Measurements from ENCODE around the gene SLC17A7. TPM values are rescaled to one million over a fixed set of nuclear protein-coding genes. Genes with fewer than 3 reads are reported as not detected.

SLC17A7 gene
- total and polyA plus RNA-seq, 2 of the 13 experiments (the other 11 are each of a cell fraction or from before 2014, with no cell fraction given), result 0.32 TPM; not detected in 1

DNA sequence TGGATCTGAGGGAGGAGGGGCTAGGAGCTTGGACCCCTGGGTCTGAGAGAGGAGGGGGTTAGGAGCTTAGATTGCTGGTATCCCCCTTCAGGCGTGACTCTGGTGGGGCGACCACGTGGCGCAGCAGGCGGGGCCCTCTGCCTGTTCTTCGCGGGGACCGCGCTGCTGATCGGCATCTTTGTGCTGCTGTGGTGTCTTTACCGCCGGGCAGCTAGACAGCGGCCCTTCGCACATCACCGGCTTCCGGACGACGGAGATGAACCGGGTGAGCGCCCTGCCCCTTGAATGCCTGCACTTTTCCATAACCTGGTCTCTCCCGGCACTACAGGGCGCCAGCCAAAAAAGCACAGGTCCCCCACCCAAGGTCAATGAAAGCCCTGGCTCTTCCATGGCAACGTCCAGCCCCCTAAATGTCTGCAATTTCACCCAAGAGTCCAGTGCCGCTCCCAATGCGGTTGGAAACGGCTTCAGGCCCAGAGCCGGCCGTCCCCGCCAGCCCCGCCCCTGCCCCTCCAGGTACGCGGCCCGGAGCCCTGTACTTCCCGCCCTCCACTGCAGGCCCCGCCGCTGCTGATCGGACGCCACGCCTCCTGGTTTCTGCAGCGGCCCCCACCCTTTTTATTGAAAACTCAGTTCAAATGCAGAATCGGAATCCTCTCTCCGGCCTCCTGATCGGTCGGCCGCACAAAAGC lies 13.3 kb downstream of the SLC17A7 start (continued):
- TF ChIP-seq, protein P1, sequence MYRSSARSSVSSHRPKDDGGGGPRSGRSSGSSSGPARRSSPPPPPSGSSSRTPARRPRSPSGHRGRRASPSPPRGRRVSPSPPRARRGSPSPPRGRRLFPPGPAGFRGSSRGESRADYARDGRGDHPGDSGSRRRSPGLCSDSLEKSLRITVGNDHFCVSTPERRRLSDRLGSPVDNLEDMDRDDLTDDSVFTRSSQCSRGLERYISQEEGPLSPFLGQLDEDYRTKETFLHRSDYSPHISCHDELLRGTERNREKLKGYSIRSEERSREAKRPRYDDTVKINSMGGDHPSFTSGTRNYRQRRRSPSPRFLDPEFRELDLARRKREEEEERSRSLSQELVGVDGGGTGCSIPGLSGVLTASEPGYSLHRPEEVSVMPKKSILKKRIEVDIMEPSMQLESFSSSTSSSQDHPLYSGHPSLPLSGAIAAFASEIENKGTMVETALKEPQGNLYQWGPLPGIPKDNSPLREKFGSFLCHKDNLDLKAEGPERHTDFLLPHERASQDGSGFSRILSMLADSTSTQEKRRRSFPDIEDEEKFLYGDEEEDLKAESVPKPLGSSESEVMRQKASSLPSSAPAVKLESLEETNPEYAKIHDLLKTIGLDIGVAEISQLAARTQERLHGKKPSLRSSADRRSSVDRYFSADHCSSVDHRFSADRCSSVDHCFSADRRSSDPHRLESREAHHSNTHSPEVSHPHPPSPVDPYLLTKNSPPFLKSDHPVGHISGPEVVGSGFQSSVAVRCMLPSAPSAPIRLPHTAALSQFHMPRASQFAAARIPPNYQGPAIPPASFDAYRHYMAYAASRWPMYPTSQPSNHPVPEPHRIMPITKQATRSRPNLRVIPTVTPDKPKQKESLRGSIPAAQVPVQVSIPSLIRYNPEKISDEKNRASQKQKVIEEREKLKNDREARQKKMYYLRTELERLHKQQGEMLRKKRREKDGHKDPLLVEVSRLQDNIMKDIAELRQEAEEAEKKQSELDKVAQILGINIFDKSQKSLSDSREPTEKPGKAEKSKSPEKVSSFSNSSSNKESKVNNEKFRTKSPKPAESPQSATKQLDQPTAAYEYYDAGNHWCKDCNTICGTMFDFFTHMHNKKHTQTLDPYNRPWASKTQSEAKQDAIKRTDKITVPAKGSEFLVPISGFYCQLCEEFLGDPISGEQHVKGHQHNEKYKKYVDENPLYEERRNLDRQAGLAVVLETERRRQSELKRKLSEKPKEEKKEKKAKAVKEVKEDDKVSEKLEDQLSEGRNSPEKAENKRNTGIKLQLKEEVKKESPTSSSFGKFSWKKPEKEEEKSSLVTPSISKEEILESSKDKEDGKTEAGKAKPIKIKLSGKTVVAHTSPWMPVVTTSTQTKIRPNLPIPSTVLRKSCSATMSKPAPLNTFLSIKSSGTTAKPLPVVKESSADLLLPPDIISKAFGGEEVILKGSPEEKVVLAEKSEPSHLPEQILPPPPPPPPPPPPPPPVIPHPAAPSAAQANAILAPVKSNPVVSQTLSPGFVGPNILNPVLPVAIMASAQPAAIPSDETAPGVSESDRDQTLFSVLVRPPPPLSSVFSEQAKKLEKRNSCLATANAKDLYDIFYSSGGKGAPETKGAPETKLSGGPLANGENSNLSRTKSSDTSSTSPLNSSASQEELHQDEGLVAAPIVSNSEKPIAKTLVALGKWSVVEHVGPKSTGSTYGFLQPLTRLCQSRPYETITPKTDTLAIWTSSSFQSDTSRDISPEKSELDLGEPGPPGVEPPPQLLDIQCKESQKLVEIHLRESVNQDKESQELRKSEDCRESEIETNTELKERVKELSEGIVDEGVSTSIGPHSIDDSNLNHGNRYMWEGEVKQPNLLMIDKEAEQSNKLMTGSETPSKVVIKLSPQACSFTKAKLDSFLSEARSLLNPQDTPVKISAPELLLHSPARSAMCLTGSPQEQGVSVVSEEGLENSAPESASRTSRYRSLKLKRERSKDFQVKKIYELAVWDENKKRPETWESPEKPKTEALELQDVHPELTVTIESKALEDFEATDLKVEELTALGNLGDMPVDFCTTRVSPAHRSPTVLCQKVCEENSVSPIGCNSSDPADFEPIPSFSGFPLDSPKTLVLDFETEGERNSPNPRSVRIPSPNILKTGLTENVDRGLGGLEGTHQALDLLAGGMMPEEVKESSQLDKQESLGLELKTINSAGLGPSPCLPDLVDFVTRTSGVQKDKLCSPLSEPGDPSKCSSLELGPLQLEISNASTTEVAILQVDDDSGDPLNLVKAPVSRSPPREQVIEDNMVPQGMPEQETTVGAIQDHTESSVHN (CRISPR knock-in tag; IDR thresholded peaks at IDR 0.05), result no peak
- 0 out of 2 replicates have a peak, but pooled peaks have one; percentile 53 for TF ChIP-seq EZH2 (conservative IDR thresholded peaks at IDR 0.05; ENCODE audit: low read depth, low read length)
- no peak for TF ChIP-seq ZBTB21 (CRISPR knock-in tag; IDR thresholded peaks at IDR 0.05)
- no peak for TF ChIP-seq IRF2 (CRISPR knock-in tag; IDR thresholded peaks at IDR 0.05)
- TF ChIP-seq CREB1 (IDR thresholded peaks at IDR 0.05), result no peak
- no peak for TF ChIP-seq CREB1 (CRISPR knock-in tag; IDR thresholded peaks at IDR 0.05)
- no peak for TF ChIP-seq ZNF570 (CRISPR knock-in tag; IDR thresholded peaks at IDR 0.05; ENCODE audit: borderline replicate concordance)
- TF ChIP-seq, protein P2, sequence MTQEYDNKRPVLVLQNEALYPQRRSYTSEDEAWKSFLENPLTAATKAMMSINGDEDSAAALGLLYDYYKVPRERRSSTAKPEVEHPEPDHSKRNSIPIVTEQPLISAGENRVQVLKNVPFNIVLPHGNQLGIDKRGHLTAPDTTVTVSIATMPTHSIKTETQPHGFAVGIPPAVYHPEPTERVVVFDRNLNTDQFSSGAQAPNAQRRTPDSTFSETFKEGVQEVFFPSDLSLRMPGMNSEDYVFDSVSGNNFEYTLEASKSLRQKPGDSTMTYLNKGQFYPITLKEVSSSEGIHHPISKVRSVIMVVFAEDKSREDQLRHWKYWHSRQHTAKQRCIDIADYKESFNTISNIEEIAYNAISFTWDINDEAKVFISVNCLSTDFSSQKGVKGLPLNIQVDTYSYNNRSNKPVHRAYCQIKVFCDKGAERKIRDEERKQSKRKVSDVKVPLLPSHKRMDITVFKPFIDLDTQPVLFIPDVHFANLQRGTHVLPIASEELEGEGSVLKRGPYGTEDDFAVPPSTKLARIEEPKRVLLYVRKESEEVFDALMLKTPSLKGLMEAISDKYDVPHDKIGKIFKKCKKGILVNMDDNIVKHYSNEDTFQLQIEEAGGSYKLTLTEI (CRISPR knock-in tag; conservative IDR thresholded peaks at IDR 0.05), result no peak
- TF ChIP-seq, protein P3, sequence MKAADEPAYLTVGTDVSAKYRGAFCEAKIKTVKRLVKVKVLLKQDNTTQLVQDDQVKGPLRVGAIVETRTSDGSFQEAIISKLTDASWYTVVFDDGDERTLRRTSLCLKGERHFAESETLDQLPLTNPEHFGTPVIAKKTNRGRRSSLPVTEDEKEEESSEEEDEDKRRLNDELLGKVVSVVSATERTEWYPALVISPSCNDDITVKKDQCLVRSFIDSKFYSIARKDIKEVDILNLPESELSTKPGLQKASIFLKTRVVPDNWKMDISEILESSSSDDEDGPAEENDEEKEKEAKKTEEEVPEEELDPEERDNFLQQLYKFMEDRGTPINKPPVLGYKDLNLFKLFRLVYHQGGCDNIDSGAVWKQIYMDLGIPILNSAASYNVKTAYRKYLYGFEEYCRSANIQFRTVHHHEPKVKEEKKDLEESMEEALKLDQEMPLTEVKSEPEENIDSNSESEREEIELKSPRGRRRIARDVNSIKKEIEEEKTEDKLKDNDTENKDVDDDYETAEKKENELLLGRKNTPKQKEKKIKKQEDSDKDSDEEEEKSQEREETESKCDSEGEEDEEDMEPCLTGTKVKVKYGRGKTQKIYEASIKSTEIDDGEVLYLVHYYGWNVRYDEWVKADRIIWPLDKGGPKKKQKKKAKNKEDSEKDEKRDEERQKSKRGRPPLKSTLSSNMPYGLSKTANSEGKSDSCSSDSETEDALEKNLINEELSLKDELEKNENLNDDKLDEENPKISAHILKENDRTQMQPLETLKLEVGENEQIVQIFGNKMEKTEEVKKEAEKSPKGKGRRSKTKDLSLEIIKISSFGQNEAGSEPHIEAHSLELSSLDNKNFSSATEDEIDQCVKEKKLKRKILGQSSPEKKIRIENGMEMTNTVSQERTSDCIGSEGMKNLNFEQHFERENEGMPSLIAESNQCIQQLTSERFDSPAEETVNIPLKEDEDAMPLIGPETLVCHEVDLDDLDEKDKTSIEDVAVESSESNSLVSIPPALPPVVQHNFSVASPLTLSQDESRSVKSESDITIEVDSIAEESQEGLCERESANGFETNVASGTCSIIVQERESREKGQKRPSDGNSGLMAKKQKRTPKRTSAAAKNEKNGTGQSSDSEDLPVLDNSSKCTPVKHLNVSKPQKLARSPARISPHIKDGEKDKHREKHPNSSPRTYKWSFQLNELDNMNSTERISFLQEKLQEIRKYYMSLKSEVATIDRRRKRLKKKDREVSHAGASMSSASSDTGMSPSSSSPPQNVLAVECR (CRISPR knock-in tag; IDR thresholded peaks at IDR 0.05; ENCODE audit: borderline replicate concordance), result peak; percentile 18; the same call in 1 of the 2 replicates
- TF ChIP-seq, protein P4, sequence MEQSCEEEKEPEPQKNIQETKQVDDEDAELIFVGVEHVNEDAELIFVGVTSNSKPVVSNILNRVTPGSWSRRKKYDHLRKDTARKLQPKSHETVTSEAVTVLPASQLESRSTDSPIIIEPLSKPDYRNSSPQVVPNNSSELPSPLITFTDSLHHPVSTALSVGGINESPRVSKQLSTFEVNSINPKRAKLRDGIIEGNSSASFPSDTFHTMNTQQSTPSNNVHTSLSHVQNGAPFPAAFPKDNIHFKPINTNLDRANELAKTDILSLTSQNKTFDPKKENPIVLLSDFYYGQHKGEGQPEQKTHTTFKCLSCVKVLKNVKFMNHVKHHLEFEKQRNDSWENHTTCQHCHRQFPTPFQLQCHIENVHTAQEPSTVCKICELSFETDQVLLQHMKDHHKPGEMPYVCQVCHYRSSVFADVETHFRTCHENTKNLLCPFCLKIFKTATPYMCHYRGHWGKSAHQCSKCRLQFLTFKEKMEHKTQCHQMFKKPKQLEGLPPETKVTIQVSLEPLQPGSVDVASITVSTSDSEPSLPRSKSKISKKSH (CRISPR knock-in tag; IDR thresholded peaks at IDR 0.05; ENCODE audit: borderline replicate concordance), result 0 out of 2 replicates have a peak, but pooled peaks have one; percentile 46
- TF ChIP-seq ZNF558 (CRISPR knock-in tag; IDR thresholded peaks at IDR 0.05; ENCODE audit: borderline replicate concordance), result no peak
- TF ChIP-seq THYN1 (CRISPR knock-in tag; IDR thresholded peaks at IDR 0.05; ENCODE audit: borderline replicate concordance, low read depth), result no peak
